H9 (cell line): ENCODE data around the gene COX11. TPM values are rescaled to one million over a fixed set of nuclear protein-coding genes. Genes with fewer than 3 reads are reported as not detected.

Experiments
- DNase-seq: peaks from one replicate; pipeline ENCODE4 v3.0.0-alpha.2; 2017
- H2AFZ ChIP-seq: one replicate; pipeline ENCODE4 v1.6.1; 2013; ENCODE audit warnings: mild to moderate bottlenecking, low read length, control low read depth, moderate library complexity
- H2AK5ac ChIP-seq: 2 replicates; pipeline ENCODE4 v1.6.1; 2013; ENCODE audit warnings: low read length, control low read depth, mixed read lengths; ENCODE audit not compliant: insufficient read length
- H2BK120ac ChIP-seq: one replicate; pipeline ENCODE4 v1.6.1; 2013; ENCODE audit warnings: low read depth, mild to moderate bottlenecking, low read length, control low read depth, inconsistent platforms; ENCODE audit not compliant: poor library complexity, severe bottlenecking
- H2BK12ac ChIP-seq: 2 replicates; pipeline ENCODE4 v1.6.1; 2013; ENCODE audit warnings: low read length, control low read depth, mixed read lengths, low read depth; ENCODE audit not compliant: insufficient read length
- H2BK15ac ChIP-seq: 2 replicates; pipeline ENCODE4 v1.6.1; 2013; ENCODE audit warnings: low read depth, low read length, control low read depth
- H2BK20ac ChIP-seq: one replicate; pipeline ENCODE4 v1.6.1; 2013; ENCODE audit warnings: low read depth, mild to moderate bottlenecking, low read length, control low read depth, inconsistent platforms; ENCODE audit not compliant: poor library complexity, severe bottlenecking
- H2BK5ac ChIP-seq: 2 replicates; pipeline ENCODE4 v1.6.1; 2013; ENCODE audit warnings: low read length, control low read depth, mixed read lengths; ENCODE audit not compliant: insufficient read length
- H3K14ac ChIP-seq: 2 replicates; pipeline ENCODE4 v1.6.1; 2013; ENCODE audit warnings: low read length, control low read depth; ENCODE audit not compliant: insufficient read depth
- H3K18ac ChIP-seq: 2 replicates; pipeline ENCODE4 v1.6.1; 2013; ENCODE audit warnings: low read depth, mild to moderate bottlenecking, mixed read lengths, low read length, control low read depth; ENCODE audit not compliant: insufficient read length
- H3K23ac ChIP-seq: 2 replicates; pipeline ENCODE4 v1.6.1; 2013; ENCODE audit warnings: low read length, control low read depth, mixed read lengths, low read depth; ENCODE audit not compliant: insufficient read length
- H3K23me2 ChIP-seq: 2 replicates; pipeline ENCODE4 v1.6.1; 2013; ENCODE audit warnings: low read depth, mild to moderate bottlenecking, mixed read lengths, low read length, control low read depth; ENCODE audit not compliant: insufficient read length, poor library complexity, severe bottlenecking
- H3K27ac ChIP-seq: 2 replicates; pipeline ENCODE4 v1.5.1; 2013; ENCODE audit warnings: low read length, control low read depth, mixed read lengths, low read depth; ENCODE audit not compliant: insufficient read length
- H3K27me3 ChIP-seq: 2 replicates; pipeline ENCODE4 v1.6.1; 2013; ENCODE audit warnings: low read length, control low read depth, inconsistent platforms; ENCODE audit not compliant: insufficient read depth
- H3K4ac ChIP-seq: 2 replicates; pipeline ENCODE4 v1.6.1; 2013; ENCODE audit warnings: low read depth, mild to moderate bottlenecking, control low read depth, inconsistent platforms, low read length, moderate library complexity
- H3K4me1 ChIP-seq: 2 replicates; pipeline ENCODE4 v1.6.1; 2013; ENCODE audit warnings: low read length, control low read depth, inconsistent platforms; ENCODE audit not compliant: insufficient read depth
- H3K4me2 ChIP-seq: 2 replicates; pipeline ENCODE4 v1.6.1; 2013; ENCODE audit warnings: low read length, control low read depth, mixed read lengths; ENCODE audit not compliant: insufficient read length, insufficient read depth
- H3K56ac ChIP-seq: 2 replicates; pipeline ENCODE4 v1.6.1; 2013; ENCODE audit warnings: low read depth, mild to moderate bottlenecking, mixed read lengths, low read length, control low read depth; ENCODE audit not compliant: insufficient read length
- H3K79me1 ChIP-seq: 2 replicates; pipeline ENCODE4 v1.6.1; 2013; ENCODE audit warnings: low read depth, mild to moderate bottlenecking, moderate library complexity, low read length, control low read depth, inconsistent platforms; ENCODE audit not compliant: insufficient read depth, poor library complexity, severe bottlenecking
- H3K79me2 ChIP-seq: 2 replicates; pipeline ENCODE4 v1.6.1; 2013; ENCODE audit warnings: low read length, control low read depth, inconsistent platforms; ENCODE audit not compliant: insufficient read depth
- H3K9ac ChIP-seq: 2 replicates; pipeline ENCODE4 v1.6.1; 2013; ENCODE audit warnings: low read length, control low read depth, mixed read lengths; ENCODE audit not compliant: insufficient read length; ENCODE audit errors: extremely low read depth
- H3K9me3 ChIP-seq: one replicate; pipeline ENCODE4 v1.6.1; 2013; ENCODE audit warnings: low read depth, low read length, inconsistent platforms; ENCODE audit not compliant: control insufficient read depth
- H3T11ph ChIP-seq: one replicate; pipeline ENCODE4 v1.6.1; 2013; ENCODE audit warnings: mild to moderate bottlenecking, low read length, control low read depth, inconsistent platforms
- H4K20me1 ChIP-seq: one replicate; pipeline ENCODE4 v1.6.1; 2013; ENCODE audit not compliant: control insufficient read depth, insufficient read length, insufficient read depth
- H4K5ac ChIP-seq: 2 replicates; pipeline ENCODE4 v1.6.1; 2013; ENCODE audit warnings: low read depth, mild to moderate bottlenecking, mixed read lengths, low read length, control low read depth; ENCODE audit not compliant: insufficient read length
- H4K8ac ChIP-seq: replicated peaks from 2 replicates; pipeline ENCODE4 v1.6.1; 2013; ENCODE audit warnings: low read length, control low read depth, mixed read lengths, low read depth; ENCODE audit not compliant: insufficient read length
- H4K91ac ChIP-seq: 2 replicates; pipeline ENCODE4 v1.6.1; 2013; ENCODE audit warnings: low read depth, mild to moderate bottlenecking, moderate library complexity, mixed read lengths, low read length, control low read depth; ENCODE audit not compliant: insufficient read length
- H3K27ac Mint-ChIP-seq, 3 experiments: 2 replicates in 2 of 3; 3 replicates in 1 of 3; pipeline ENCODE4 v1.8.0; 2020 to 2021; ENCODE audit warnings: mixed read lengths in 3 of 3, mild to moderate bottlenecking in 1 of 3, moderate library complexity in 1 of 3
- H3K27me3 Mint-ChIP-seq: 2 replicates; pipeline ENCODE4 v1.8.0; 2021; ENCODE audit warnings: low read depth, mild to moderate bottlenecking, moderate library complexity, mixed read lengths
- H3K36me3 Mint-ChIP-seq, 3 experiments: 2 replicates in 2 of 3; 3 replicates in 1 of 3; pipeline ENCODE4 v1.8.0; 2020 to 2021; ENCODE audit warnings: low read depth in 3 of 3, mixed read lengths in 3 of 3; ENCODE audit not compliant: insufficient read depth in 1 of 3
- H3K4me1 Mint-ChIP-seq, 2 experiments: 2 replicates each; pipeline ENCODE4 v1.8.0; 2020; ENCODE audit warnings: mixed read lengths in 2 of 2
- H3K4me3 Mint-ChIP-seq, 2 experiments: 2 replicates in 1 of 2; 3 replicates in 1 of 2; pipeline ENCODE4 v1.8.0; 2020 to 2021; ENCODE audit warnings: mild to moderate bottlenecking in 2 of 2, mixed read lengths in 2 of 2, moderate library complexity in 1 of 2
- H3K9me3 Mint-ChIP-seq, 2 experiments: 2 replicates in 1 of 2; 3 replicates in 1 of 2; pipeline ENCODE4 v1.8.0; 2020; ENCODE audit warnings: mild to moderate bottlenecking in 2 of 2, mixed read lengths in 2 of 2, moderate library complexity in 1 of 2
- total RNA-seq: library from RNA; stranded (reverse); gene quantifications from 2 replicates; pipeline ENCODE4 v1.2.1, GENCODE V29; 2021
- TF ChIP-seq, protein P1 (sequence below): fragments of 200-600 bp; sonication (generic); conservative IDR thresholded peaks from 3 replicates; pipeline ENCODE4 v1.8.0; 2021; ENCODE audit warnings: antibody characterized with exemption, mild to moderate bottlenecking

COX11 gene
- total RNA-seq, 1 experiment from 2014 or later = 76.1 TPM

DNA sequence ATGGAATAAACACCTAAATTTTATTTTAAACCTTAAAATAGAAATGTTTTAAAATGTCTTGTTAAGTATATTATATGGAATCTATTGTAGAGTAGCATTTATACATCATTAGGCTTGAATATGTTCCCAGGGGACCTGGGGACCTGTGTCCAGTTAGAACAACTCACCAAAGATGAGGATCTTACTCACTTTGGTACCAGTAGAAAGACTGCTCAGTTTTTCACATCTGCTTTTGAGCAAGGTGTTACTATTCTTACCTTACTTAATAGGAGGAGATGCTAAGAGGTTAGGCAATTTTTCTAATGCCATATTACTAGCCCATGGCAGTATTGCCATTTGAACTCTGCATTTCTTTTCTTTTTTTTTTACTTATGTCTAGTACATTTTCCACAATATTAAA, 14.8 kb upstream of the COX11 start:
- DNase-seq = no peak
- Histone ChIP-seq H2AFZ (no peak overlapping the region), H2BK5ac (no peak overlapping the region), H3K27ac (no peak overlapping the region), H3K23ac (no peak overlapping the region), H2AK5ac (no peak overlapping the region), H2BK15ac (no peak overlapping the region), H4K8ac (no peak overlapping the region), H3K14ac (no peak overlapping the region), H4K5ac (no peak overlapping the region), H3K9ac (no peak overlapping the region), H3K79me1 (no peaks in the 10 kb centered on the region), H3K4me1 (no peaks in the 10 kb centered on the region), H3K4me2 (no peak overlapping the region), H3K79me2 (no peaks in the 10 kb centered on the region), H2BK12ac (no peak overlapping the region), H4K91ac (no peak overlapping the region), H3K23me2 (no peaks in the 10 kb centered on the region), H3K9me3 (peaks cover 7% of the 10 kb centered on the region), H3K27me3 (no peaks in the 10 kb centered on the region), H3K18ac (no peak overlapping the region), H3K4ac (no peak overlapping the region), H4K20me1 (no peaks in the 10 kb centered on the region), H3K56ac (no peak overlapping the region), H2BK120ac (no peak overlapping the region), H3T11ph (no peak overlapping the region), H2BK20ac (no peak overlapping the region)
- peaks cover 7 to 25% (median 16%) of the 10 kb centered on the region in 3 experiments; a peak in 6 of 7 replicates for H3K36me3 Mint-ChIP-seq
- TF ChIP-seq, protein P1, sequence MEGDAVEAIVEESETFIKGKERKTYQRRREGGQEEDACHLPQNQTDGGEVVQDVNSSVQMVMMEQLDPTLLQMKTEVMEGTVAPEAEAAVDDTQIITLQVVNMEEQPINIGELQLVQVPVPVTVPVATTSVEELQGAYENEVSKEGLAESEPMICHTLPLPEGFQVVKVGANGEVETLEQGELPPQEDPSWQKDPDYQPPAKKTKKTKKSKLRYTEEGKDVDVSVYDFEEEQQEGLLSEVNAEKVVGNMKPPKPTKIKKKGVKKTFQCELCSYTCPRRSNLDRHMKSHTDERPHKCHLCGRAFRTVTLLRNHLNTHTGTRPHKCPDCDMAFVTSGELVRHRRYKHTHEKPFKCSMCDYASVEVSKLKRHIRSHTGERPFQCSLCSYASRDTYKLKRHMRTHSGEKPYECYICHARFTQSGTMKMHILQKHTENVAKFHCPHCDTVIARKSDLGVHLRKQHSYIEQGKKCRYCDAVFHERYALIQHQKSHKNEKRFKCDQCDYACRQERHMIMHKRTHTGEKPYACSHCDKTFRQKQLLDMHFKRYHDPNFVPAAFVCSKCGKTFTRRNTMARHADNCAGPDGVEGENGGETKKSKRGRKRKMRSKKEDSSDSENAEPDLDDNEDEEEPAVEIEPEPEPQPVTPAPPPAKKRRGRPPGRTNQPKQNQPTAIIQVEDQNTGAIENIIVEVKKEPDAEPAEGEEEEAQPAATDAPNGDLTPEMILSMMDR = no peak
- H3K4me1 Mint-ChIP-seq = no peaks in the 10 kb centered on the region
- H3K4me3 Mint-ChIP-seq = no peak overlapping the region
- H3K27me3 Mint-ChIP-seq = no peaks in the 10 kb centered on the region
- H3K9me3 Mint-ChIP-seq = peaks cover 16 to 19% of the 10 kb centered on the region in 2 experiments
- H3K27ac Mint-ChIP-seq = no peak overlapping the region
